Common myeloid progenitor, CD34-positive (primary cell): ENCODE data around the gene AFF1.
A peak's percentile ranks its signal among the peaks of the same experiment; 100 is the strongest.

Experiments
- CTCF ChIA-PET: fragments of 350-600 bp; sonication (Branson Sonifier 250); formaldehyde crosslinking; loops from one replicate; lab custom pipeline; 2021; ENCODE audit warnings: antibody characterized with exemption; lab: Charles Lee
- POLR2A ChIA-PET: fragments of 350-600 bp; sonication (Branson Sonifier 250); formaldehyde crosslinking; loops from one replicate; lab custom pipeline; 2021; ENCODE audit warnings: antibody characterized with exemption; lab: Charles Lee
- DNase-seq, 3 donors: peaks; one replicate each; pipeline versions ENCODE4 v3.0.0 to v3.0.0-alpha.2; 2013
- H3K27ac ChIP-seq, 2 experiments: 1 replicate in 1 of 2; 2 replicates in 1 of 2; pipeline ENCODE4 v1.7.0; 2013; ENCODE audit warnings: inconsistent platforms in 2 of 2, low read length in 2 of 2, mild to moderate bottlenecking in 2 of 2, low read depth in 1 of 2, moderate library complexity in 1 of 2; ENCODE audit not compliant: severe bottlenecking in 2 of 2, insufficient read depth in 1 of 2, poor library complexity in 1 of 2
- H3K27me3 ChIP-seq, 5 experiments: replicated peaks in 2 of 5; 1 replicate in 3 of 5; 2 replicates in 2 of 5; pipeline versions ENCODE4 v1.6.1 to v1.7.0; 2013; ENCODE audit warnings: low read length in 4 of 5, mild to moderate bottlenecking in 2 of 5, moderate library complexity in 2 of 5, inconsistent platforms in 1 of 5; ENCODE audit not compliant: insufficient read depth in 5 of 5, control insufficient read depth in 4 of 5
- H3K36me3 ChIP-seq, 4 experiments: 1 replicate in 2 of 4; 2 replicates in 2 of 4; pipeline versions ENCODE4 v1.6.1 to v1.7.0; 2013; ENCODE audit warnings: low read length in 3 of 4, control low read depth in 1 of 4, mild to moderate bottlenecking in 1 of 4; ENCODE audit not compliant: control insufficient read depth in 4 of 4, insufficient read depth in 4 of 4
- H3K4me1 ChIP-seq, 4 experiments: 1 replicate in 3 of 4; 2 replicates in 1 of 4; pipeline versions ENCODE4 v1.6.1 to v1.7.1; 2013; ENCODE audit warnings: low read length in 3 of 4, mild to moderate bottlenecking in 3 of 4, control low read depth in 1 of 4, inconsistent platforms in 1 of 4, moderate library complexity in 1 of 4; ENCODE audit not compliant: control insufficient read depth in 4 of 4, insufficient read depth in 4 of 4; ENCODE audit errors: control extremely low read depth in 1 of 4
- H3K4me3 ChIP-seq, 7 experiments: 1 replicate in 4 of 7; 2 replicates in 3 of 7; pipeline versions ENCODE4 v1.5.1 to v1.7.0; 2013; ENCODE audit warnings: mild to moderate bottlenecking in 7 of 7, low read length in 6 of 7, moderate library complexity in 6 of 7, inconsistent platforms in 2 of 7, low read depth in 2 of 7, control low read depth in 1 of 7; ENCODE audit not compliant: insufficient read depth in 4 of 7, control insufficient read depth in 1 of 7; ENCODE audit errors: extremely low read depth in 1 of 7
- H3K9me3 ChIP-seq, 5 experiments: 1 replicate in 4 of 5; 2 replicates in 1 of 5; pipeline versions ENCODE4 v1.6.1 to v1.7.1; 2013; ENCODE audit warnings: low read length in 4 of 5, mild to moderate bottlenecking in 2 of 5, inconsistent platforms in 1 of 5, low read depth in 1 of 5, moderate library complexity in 1 of 5; ENCODE audit not compliant: control insufficient read depth in 4 of 5, insufficient read depth in 2 of 5; ENCODE audit errors: control extremely low read depth in 1 of 5
- WGBS: methylation state at CpG from one replicate; pipeline ENCODE4 v1.1.5; 2013; ENCODE audit not compliant: insufficient coverage; 5-methylcytosine and 5-hydroxymethylcytosine counted together

The AFF1 gene

GRCh38 chr4:87015416-87015815 lies 80.6 kb downstream of the AFF1 start:
- POLR2A ChIA-PET: no interaction called here
- no peaks in the 10 kb centered on the region for H3K36me3 ChIP-seq
- H3K9me3 ChIP-seq: no peaks in the 10 kb centered on the region
- no peak for DNase-seq
- H3K4me1 ChIP-seq: peaks cover 50 to 88% (median 73%) of the 10 kb centered on the region in 4 experiments
- CTCF ChIA-PET: interaction anchor here (0.9 to 1.6 kb wide), 4 partner anchors 11 to 78 kb away, joined by 4 to 5 read pairs (median 4); no protein-coding TSS in a partner anchor
- peak overlapping the region; percentile 25 to 64 for H3K27ac ChIP-seq
- H3K27me3 ChIP-seq: no peaks in the 10 kb centered on the region
- peak overlapping the region in 2 of 7 experiments; percentile 2 to 45 for H3K4me3 ChIP-seq
- WGBS: 29% methylated on average over 1 of the region's 1 CpG

GRCh38 chr4:87017580-87018342 lies 83.0 kb downstream of the AFF1 start:
- CTCF ChIA-PET: interaction anchor here (1.5 kb wide), 1 partner anchor 95 kb away, joined by 4 read pairs; no protein-coding TSS in a partner anchor
- Histone ChIP-seq H3K4me3 (no peak overlapping the region), H3K4me1 (peaks cover 43 to 69% (median 58%) of the 10 kb centered on the region in 4 experiments), H3K27me3 (no peaks in the 10 kb centered on the region), H3K36me3 (peaks cover 0 to 2% (median 0%) of the 10 kb centered on the region in 4 experiments), H3K27ac (peak overlapping the region in 1 of 2 experiments; percentile 54), H3K9me3 (no peaks in the 10 kb centered on the region)
- 87% methylated on average over 5 of the region's 10 CpGs for WGBS
- POLR2A ChIA-PET: interaction anchor here (0.6 kb wide), 1 partner anchor 36 kb away, joined by 3 read pairs; no protein-coding TSS in a partner anchor
- DNase-seq: peak; percentile 31 to 75 (median 50)

GRCh38 chr4:87018753-87019152 lies 83.9 kb downstream of the AFF1 start:
- no CpG with 5 or more reads among the region's 1 CpG for WGBS
- Histone ChIP-seq H3K9me3 (no peaks in the 10 kb centered on the region), H3K4me1 (peaks cover 39 to 62% (median 49%) of the 10 kb centered on the region in 4 experiments), H3K36me3 (peaks cover 0 to 2% (median 0%) of the 10 kb centered on the region in 4 experiments), H3K27me3 (no peaks in the 10 kb centered on the region), H3K4me3 (no peak overlapping the region), H3K27ac (peak overlapping the region in 1 of 2 experiments; percentile 54)
- POLR2A ChIA-PET: interaction anchor here (0.6 kb wide), 1 partner anchor 35 kb away, joined by 3 read pairs; no protein-coding TSS in a partner anchor
- CTCF ChIA-PET: interaction anchor here (1.1 to 1.5 kb wide), 2 partner anchors 18 to 96 kb away, joined by 3 to 4 read pairs; no protein-coding TSS in a partner anchor
- DNase-seq: peak in 1 of 3 donors; percentile 42

GRCh38 chr4:87019246-87019791 lies 84.5 kb downstream of the AFF1 start:
- no peak for DNase-seq
- peaks cover 33 to 60% (median 46%) of the 10 kb centered on the region in 4 experiments for H3K4me1 ChIP-seq
- H3K36me3 ChIP-seq: peaks cover 0 to 2% (median 0%) of the 10 kb centered on the region in 4 experiments
- POLR2A ChIA-PET: no interaction called here
- WGBS: 100% methylated on average over 1 of the region's 4 CpGs
- no peak overlapping the region for H3K4me3 ChIP-seq
- no peaks in the 10 kb centered on the region for H3K9me3 ChIP-seq
- H3K27ac ChIP-seq: peak overlapping the region in 1 of 2 experiments; percentile 54
- H3K27me3 ChIP-seq: no peaks in the 10 kb centered on the region
- CTCF ChIA-PET: interaction anchor here (1.1 to 1.5 kb wide), 2 partner anchors 17 to 97 kb away, joined by 3 to 4 read pairs; no protein-coding TSS in a partner anchor

GRCh38 chr4:87019898-87020297 lies 85.1 kb downstream of the AFF1 start:
- peaks cover 28 to 55% (median 40%) of the 10 kb centered on the region in 4 experiments for H3K4me1 ChIP-seq
- CTCF ChIA-PET: interaction anchor here (1.1 kb wide), 1 partner anchor 16 kb away, joined by 3 read pairs; no protein-coding TSS in a partner anchor
- H3K4me3 ChIP-seq: no peak overlapping the region
- POLR2A ChIA-PET: no interaction called here
- peak overlapping the region in 1 of 2 experiments; percentile 54 for H3K27ac ChIP-seq
- no CpG with 5 or more reads among the region's 2 CpGs for WGBS
- peaks cover 0 to 2% (median under 1%) of the 10 kb centered on the region in 4 experiments for H3K36me3 ChIP-seq
- no peaks in the 10 kb centered on the region for H3K9me3 ChIP-seq
- no peaks in the 10 kb centered on the region for H3K27me3 ChIP-seq
- DNase-seq: no peak

GRCh38 chr4:87024201-87024600 lies 89.4 kb downstream of the AFF1 start:
- Histone ChIP-seq H3K27ac (no peak overlapping the region), H3K27me3 (no peaks in the 10 kb centered on the region), H3K36me3 (peaks cover 0 to 3% (median 1%) of the 10 kb centered on the region in 4 experiments), H3K4me3 (no peak overlapping the region), H3K9me3 (no peaks in the 10 kb centered on the region), H3K4me1 (peaks cover 19 to 49% (median 39%) of the 10 kb centered on the region in 4 experiments)
- WGBS: no CpG with 5 or more reads among the region's 1 CpG
- no peak for DNase-seq
- ChIA-PET POLR2A (no interaction called here), CTCF (interaction anchor here (0.6 to 2.9 kb wide), 7 partner anchors 10 to 299 kb away, joined by 3 to 11 read pairs (median 3); no protein-coding TSS in a partner anchor)
